GM12878 (cell line): ENCODE measurements around the gene CMAS. TPM values are rescaled to one million over a fixed set of nuclear protein-coding genes. Genes with fewer than 3 reads are reported as not detected.

Experiments
- ATAC-seq: fragments of 200-7000 bp; cut with Tn5 transposase; 3 replicates; pipeline ENCODE4 v1.9.1; 2020; ENCODE audit warnings: mild to moderate bottlenecking, moderate library complexity
- BruUV-seq: library from RNA; stranded (reverse); fragments of 400-500 nt; replicated peaks from 2 replicates; lab custom pipeline; 2021; lab: Mats Ljungman, UMichigan
- CTCF ChIA-PET: fragments of 300-600 bp; sonication (Branson Sonifier 250); formaldehyde crosslinking; extraction: SDS; loops from one replicate; lab custom pipeline; 2021; ENCODE audit warnings: inconsistent platforms; lab: Yijun Ruan, JAX
- POLR2A ChIA-PET: fragments of 350-600 bp; formaldehyde crosslinking; extraction: SDS; loops from one replicate; lab custom pipeline; 2021; ENCODE audit warnings: inconsistent platforms; lab: Charles Lee
- RAD21 ChIA-PET: fragments of 300-600 bp; sonication (Branson Sonifier 250); formaldehyde crosslinking; loops from one replicate; lab custom pipeline; 2023; ENCODE audit warnings: antibody characterized with exemption; ENCODE audit not compliant: unreplicated experiment; lab: Charles Lee
- SMC1A ChIA-PET: fragments of 300-600 bp; sonication (Branson Sonifier 250); formaldehyde crosslinking; loops from one replicate; lab custom pipeline; 2023; ENCODE audit not compliant: unreplicated experiment, uncharacterized antibody; lab: Charles Lee
- DNase-seq: peaks from one replicate; pipeline ENCODE4 v3.0.0-alpha.2; 2011; ENCODE audit warnings: low read depth, low spot score
- FAIRE-seq: peaks from 3 replicates; lab custom pipeline; 2011; peaks lifted over from hg19 to GRCh38; lab: Jason Lieb, UNC
- H2AFZ ChIP-seq: 2 replicates; pipeline ENCODE4 v1.6.0; 2011; ENCODE audit warnings: low read depth, low read length, control low read depth; ENCODE audit not compliant: control insufficient read depth
- H3K27ac ChIP-seq: 2 replicates; pipeline ENCODE4 v1.5.1; 2011; ENCODE audit warnings: control low read depth; ENCODE audit not compliant: control insufficient read depth, insufficient read depth
- H3K27me3 ChIP-seq, 2 experiments: replicated peaks in 1 of 2; 2 replicates each; pipeline versions ENCODE4 v1.6.0 to v1.6.1; 2011; ENCODE audit warnings: low read length in 1 of 2; ENCODE audit not compliant: control insufficient read depth in 2 of 2, insufficient read depth in 2 of 2
- H3K36me3 ChIP-seq, 2 experiments: 2 replicates each; pipeline ENCODE4 v1.5.1; 2011; ENCODE audit warnings: low read length in 1 of 2; ENCODE audit not compliant: control insufficient read depth in 2 of 2, insufficient read depth in 2 of 2
- H3K4me1 ChIP-seq: 2 replicates; pipeline ENCODE4 v1.6.1; 2011; ENCODE audit warnings: mild to moderate bottlenecking, low read length, moderate library complexity, mixed read lengths; ENCODE audit not compliant: control insufficient read depth, insufficient read depth
- H3K4me2 ChIP-seq: 2 replicates; pipeline ENCODE4 v1.6.0; 2011; ENCODE audit warnings: control low read depth; ENCODE audit not compliant: control insufficient read depth, insufficient read depth
- H3K4me3 ChIP-seq: fragments of 200-600 bp; sonication (generic); 2 replicates; pipeline ENCODE4 v1.5.1; 2016
- H3K79me2 ChIP-seq: 2 replicates; pipeline ENCODE4 v1.6.0; 2011; ENCODE audit warnings: low read length; ENCODE audit not compliant: control insufficient read depth, insufficient read depth
- H3K9ac ChIP-seq: 2 replicates; pipeline ENCODE4 v1.8.0; 2011; ENCODE audit warnings: low read length, control low read depth, mixed read lengths; ENCODE audit not compliant: control insufficient read depth, insufficient read depth
- H3K9me3 ChIP-seq: replicated peaks from 3 replicates; pipeline ENCODE4 v1.5.1; 2011; ENCODE audit warnings: mild to moderate bottlenecking, low read length; ENCODE audit not compliant: control insufficient read depth, insufficient read depth
- H4K20me1 ChIP-seq: 2 replicates; pipeline ENCODE4 v1.6.0; 2011; ENCODE audit not compliant: control insufficient read depth, insufficient read depth
- DPF2 ChIP-seq: fragments of 450-650 bp; IDR thresholded peaks from 2 replicates; pipeline ENCODE4 v1.6.1; 2017; ENCODE audit warnings: mild to moderate bottlenecking
- MEF2B ChIP-seq: fragments of 450-650 bp; IDR thresholded peaks from 2 replicates; pipeline ENCODE4 v1.6.1; 2018; ENCODE audit warnings: mild to moderate bottlenecking, moderate library complexity; ENCODE audit not compliant: partially characterized antibody, poor library complexity, severe bottlenecking
- NFYB ChIP-seq: IDR thresholded peaks from 2 replicates; pipeline ENCODE4 v1.6.1; 2011; ENCODE audit warnings: low read depth, mild to moderate bottlenecking, low read length, improper control_type of control experiment, moderate library complexity; ENCODE audit not compliant: insufficient read depth
- PAX8 ChIP-seq: fragments of 450-650 bp; IDR thresholded peaks from 2 replicates; pipeline ENCODE4 v1.6.1; 2017; ENCODE audit warnings: mild to moderate bottlenecking, moderate library complexity
- STAT1 ChIP-seq: fragments of 450-650 bp; conservative IDR thresholded peaks from 2 replicates; pipeline ENCODE4 v1.6.1; 2014; ENCODE audit warnings: antibody characterized with exemption, mild to moderate bottlenecking
- WRNIP1 ChIP-seq: IDR thresholded peaks from 2 replicates; pipeline ENCODE4 v1.6.1; 2011; ENCODE audit warnings: low read depth, low read length, improper control_type of control experiment, borderline replicate concordance
- YBX1 ChIP-seq: fragments of 450-650 bp; IDR thresholded peaks from 2 replicates; pipeline ENCODE4 v1.6.1; 2016; ENCODE audit warnings: antibody characterized with exemption
- WGBS: methylation state at CpG from one replicate; pipeline ENCODE4 v1.1.6; 2016; ENCODE audit warnings: low lambda C conversion rate; ENCODE audit not compliant: insufficient replicate concordance, insufficient coverage; ENCODE audit errors: missing lambda C conversion rate; 5-methylcytosine and 5-hydroxymethylcytosine counted together
- in situ Hi-C: fragments of 300-500 bp; cut with MboI; formaldehyde crosslinking; loops from 9 replicates; pipeline ENCODE4 v1.14.3; 2018; ENCODE audit warnings: mixed read lengths
- intact Hi-C: fragments of 100-400 bp; cut with micrococcal nuclease; formaldehyde crosslinking; loops from one replicate; pipeline ENCODE4 v1.14.2; 2022; ENCODE audit not compliant: unreplicated experiment
- polyA plus RNA-seq, 11 experiments: library from polyadenylated mRNA; depleted of rRNA in 4 of 11; unstranded in 6 of 11; stranded (reverse) in 5 of 11; fragments of >200 nt; fragmentation: Nextera tagmentation in 4 of 11; fragmentation: Illumina TruSeq in 1 of 11; extraction: Ambion mirVana in 4 of 11; extraction: Trizol in 1 of 11; gene quantifications; 1 replicate in 1 of 11; 2 replicates in 10 of 11; pipeline versions ENCODE4 v1.2.1 to v1.2.3, GENCODE V29; 2011 to 2016; ENCODE audit warnings: inconsistent platforms in 2 of 11, missing spikeins in 2 of 11, low read depth in 1 of 11
- total RNA-seq, 4 experiments: library from RNA; depleted of rRNA in 3 of 4; stranded (reverse); fragments of >200 nt in 3 of 4; fragmentation: Illumina TruSeq in 1 of 4; extraction: Trizol in 1 of 4; gene quantifications; 2 replicates each; pipeline versions ENCODE4 v1.2.1 to v1.2.3, GENCODE V29; 2013 to 2021
- TF ChIP-seq, protein P1 (sequence below): fragments of 450-650 bp; IDR thresholded peaks from 2 replicates; pipeline ENCODE4 v1.6.1; 2016; ENCODE audit warnings: mild to moderate bottlenecking
- TF ChIP-seq, protein P2 (sequence below): fragments of 450-650 bp; conservative IDR thresholded peaks from 2 replicates; pipeline ENCODE4 v1.6.1; 2017; ENCODE audit warnings: mild to moderate bottlenecking, moderate library complexity

Gene CMAS
- total and polyA plus RNA-seq, 10 of the 15 experiments (the other 5 are each of a cell fraction or from before 2014, with no cell fraction given) = 12.9 to 73.2 (median 30.8) TPM

DNA sequence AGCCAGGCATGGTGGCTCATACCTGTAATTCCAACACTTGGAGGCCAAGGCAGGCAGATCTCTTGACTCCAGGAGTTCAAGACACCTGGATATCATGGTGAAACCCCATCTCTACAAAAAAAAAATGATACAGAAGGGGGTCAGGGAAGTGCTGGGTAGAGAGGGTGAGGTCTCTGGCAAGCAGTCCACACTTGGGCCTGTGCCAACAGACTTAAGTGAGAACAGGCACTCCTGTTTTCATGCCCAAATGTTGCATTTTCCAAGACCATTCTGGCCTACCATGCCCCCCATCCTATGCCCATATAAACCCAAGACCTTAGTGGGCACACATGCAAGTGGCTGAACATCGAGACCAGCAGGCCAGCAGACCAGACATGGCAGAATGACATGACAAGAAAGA is 16.0 kb upstream of the CMAS start:
- in situ Hi-C loops (no loop called here), intact Hi-C loops (no loop called here)
- CTCF ChIA-PET = no interaction called here
- POLR2A ChIA-PET = no interaction called here
- no peak for DNase-seq
- Histone ChIP-seq H3K9ac (no peak overlapping the region), H3K9me3 (no peaks in the 10 kb centered on the region), H3K4me1 (no peaks in the 10 kb centered on the region), H3K27ac (no peak overlapping the region), H3K4me2 (no peak overlapping the region), H3K36me3 (no peaks in the 10 kb centered on the region), H3K79me2 (no peaks in the 10 kb centered on the region), H3K4me3 (no peak overlapping the region), H4K20me1 (no peaks in the 10 kb centered on the region), H2AFZ (no peak overlapping the region), H3K27me3 (no peaks in the 10 kb centered on the region)
- SMC1A ChIA-PET = no interaction called here
- ATAC-seq = no peak
- RAD21 ChIA-PET = no interaction called here
- no TSS peak for BruUV-seq
- FAIRE-seq = no peak
- no peak for TF ChIP-seq NFYB
- TF ChIP-seq, protein P1, sequence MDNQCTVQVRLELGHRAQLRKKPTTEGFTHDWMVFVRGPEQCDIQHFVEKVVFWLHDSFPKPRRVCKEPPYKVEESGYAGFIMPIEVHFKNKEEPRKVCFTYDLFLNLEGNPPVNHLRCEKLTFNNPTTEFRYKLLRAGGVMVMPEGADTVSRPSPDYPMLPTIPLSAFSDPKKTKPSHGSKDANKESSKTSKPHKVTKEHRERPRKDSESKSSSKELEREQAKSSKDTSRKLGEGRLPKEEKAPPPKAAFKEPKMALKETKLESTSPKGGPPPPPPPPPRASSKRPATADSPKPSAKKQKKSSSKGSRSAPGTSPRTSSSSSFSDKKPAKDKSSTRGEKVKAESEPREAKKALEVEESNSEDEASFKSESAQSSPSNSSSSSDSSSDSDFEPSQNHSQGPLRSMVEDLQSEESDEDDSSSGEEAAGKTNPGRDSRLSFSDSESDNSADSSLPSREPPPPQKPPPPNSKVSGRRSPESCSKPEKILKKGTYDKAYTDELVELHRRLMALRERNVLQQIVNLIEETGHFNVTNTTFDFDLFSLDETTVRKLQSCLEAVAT = no peak
- 0% methylated on average over 1 of the region's 1 CpG for WGBS

DNA sequence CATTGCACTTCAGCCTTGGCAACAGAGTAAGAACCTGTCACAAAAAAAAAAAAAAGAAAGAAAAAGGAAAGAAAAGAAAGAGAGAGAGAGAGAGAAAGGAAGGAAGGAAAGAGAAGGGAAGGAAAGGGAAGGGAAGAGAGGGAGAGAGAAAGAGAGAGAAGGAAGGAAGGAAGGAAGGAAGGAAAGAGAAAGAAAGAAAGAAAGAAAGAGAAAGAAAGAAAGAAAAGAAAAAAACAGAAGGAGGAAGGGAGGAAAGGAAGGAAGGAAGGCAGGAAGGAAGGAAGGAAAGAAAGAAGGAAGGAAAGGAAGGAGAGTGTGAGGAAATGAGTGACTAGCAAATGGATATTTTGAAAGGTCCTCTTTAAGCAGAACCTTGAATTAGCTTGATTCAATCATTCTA is 13.3 kb upstream of the CMAS start:
- TF ChIP-seq PAX8 (no peak), MEF2B (no peak), STAT1 (no peak), YBX1 (no peak), DPF2 (no peak), WRNIP1 (no peak)
- TF ChIP-seq, protein P2, sequence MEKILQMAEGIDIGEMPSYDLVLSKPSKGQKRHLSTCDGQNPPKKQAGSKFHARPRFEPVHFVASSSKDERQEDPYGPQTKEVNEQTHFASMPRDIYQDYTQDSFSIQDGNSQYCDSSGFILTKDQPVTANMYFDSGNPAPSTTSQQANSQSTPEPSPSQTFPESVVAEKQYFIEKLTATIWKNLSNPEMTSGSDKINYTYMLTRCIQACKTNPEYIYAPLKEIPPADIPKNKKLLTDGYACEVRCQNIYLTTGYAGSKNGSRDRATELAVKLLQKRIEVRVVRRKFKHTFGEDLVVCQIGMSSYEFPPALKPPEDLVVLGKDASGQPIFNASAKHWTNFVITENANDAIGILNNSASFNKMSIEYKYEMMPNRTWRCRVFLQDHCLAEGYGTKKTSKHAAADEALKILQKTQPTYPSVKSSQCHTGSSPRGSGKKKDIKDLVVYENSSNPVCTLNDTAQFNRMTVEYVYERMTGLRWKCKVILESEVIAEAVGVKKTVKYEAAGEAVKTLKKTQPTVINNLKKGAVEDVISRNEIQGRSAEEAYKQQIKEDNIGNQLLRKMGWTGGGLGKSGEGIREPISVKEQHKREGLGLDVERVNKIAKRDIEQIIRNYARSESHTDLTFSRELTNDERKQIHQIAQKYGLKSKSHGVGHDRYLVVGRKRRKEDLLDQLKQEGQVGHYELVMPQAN = no peak
- TF ChIP-seq, all 136 proteins: peak for 0
- CTCF ChIA-PET = interaction anchor here (1.6 kb wide), 1 partner anchor 353 kb away, joined by 3 read pairs; no protein-coding TSS in a partner anchor
- ATAC-seq (no peak), FAIRE-seq (no peak), DNase-seq (no peak)
- Histone ChIP-seq H3K79me2 (no peaks in the 10 kb centered on the region), H3K4me2 (no peak overlapping the region), H4K20me1 (no peaks in the 10 kb centered on the region), H3K36me3 (no peaks in the 10 kb centered on the region), H3K4me3 (no peak overlapping the region), H3K27ac (no peak overlapping the region), H3K9ac (no peak overlapping the region), H2AFZ (no peak overlapping the region), H3K27me3 (no peaks in the 10 kb centered on the region), H3K9me3 (no peaks in the 10 kb centered on the region), H3K4me1 (no peaks in the 10 kb centered on the region)
- POLR2A ChIA-PET = no interaction called here
- RAD21 ChIA-PET = no interaction called here
- no TSS peak for BruUV-seq
- SMC1A ChIA-PET = interaction anchor here (1.3 kb wide), 1 partner anchor 335 kb away, joined by 3 read pairs; no protein-coding TSS in a partner anchor
- intact Hi-C loops (no loop called here), in situ Hi-C loops (no loop called here)
